GM19043 (cell line): ENCODE measurements around the gene RAB1A.
A peak's percentile ranks its signal among the peaks of the same experiment; 100 is the strongest.

Experiments
- ATAC-seq: cut with Tn5 transposase; IDR thresholded peaks from one replicate; pipeline ENCODE4 v1.9.1; 2021; ENCODE audit warnings: low read depth; ENCODE audit not compliant: unreplicated experiment

RAB1A gene

DNA sequence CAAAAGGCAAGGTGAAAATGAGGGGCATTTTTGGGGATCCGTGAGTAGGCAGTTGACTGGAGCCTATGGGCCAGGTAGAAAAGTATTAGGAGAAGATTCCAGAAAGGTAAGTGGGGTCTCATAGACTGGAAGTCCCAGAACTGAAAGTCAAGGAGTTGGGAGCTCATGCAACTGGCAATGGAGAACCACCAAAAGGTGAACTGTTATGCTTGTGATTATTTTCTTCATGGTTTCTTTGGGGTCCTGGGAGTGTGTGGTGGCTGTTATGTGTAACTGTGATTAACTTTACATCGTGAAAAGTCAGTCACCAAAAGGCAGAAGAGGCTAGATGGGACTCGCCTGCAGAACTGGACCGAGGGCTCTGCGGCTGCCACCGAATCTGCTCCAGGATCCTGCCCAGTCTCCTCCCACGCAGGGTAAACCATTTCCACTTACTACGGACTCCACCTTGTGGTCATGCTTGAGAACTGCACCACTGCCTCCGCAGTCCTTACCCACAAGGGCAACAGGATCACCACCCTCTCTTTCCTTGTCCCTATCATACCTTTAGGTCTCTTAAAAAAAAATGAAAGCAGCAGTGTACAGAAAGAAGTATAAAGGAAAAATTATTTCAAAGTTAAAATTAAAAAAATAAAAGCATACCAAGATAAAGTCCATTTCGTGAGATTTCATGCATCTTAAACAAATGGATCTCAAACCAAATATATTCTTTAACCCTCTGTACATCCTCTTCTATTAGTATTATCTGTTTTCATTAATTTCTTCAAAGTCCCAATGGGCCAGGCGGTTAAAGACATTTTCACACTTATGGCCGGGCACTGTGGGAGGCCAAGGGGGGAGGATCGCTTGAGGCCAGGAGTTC lies 89.3 kb downstream of the RAB1A start:
- peak; percentile 78 for ATAC-seq

DNA sequence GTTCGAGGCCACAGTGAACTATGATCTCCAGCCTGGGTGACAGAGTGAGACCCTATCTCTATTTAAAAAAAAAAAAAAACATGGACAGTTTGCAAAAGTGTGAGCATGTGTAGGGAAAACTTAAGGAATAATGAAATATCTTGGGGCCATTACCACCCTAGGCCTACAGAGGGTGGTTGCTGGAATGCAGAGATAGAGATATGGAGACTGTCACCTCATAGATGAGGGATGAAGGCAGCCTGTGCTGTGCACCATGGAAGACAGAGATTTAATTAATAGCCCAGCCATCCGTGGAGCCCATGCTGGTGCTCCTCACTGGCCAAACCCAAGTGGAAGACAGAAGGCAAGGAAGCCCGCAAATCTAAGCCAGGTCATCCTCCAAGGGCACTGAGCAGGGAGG lies 90.3 kb downstream of the RAB1A start:
- ATAC-seq, result no peak

DNA sequence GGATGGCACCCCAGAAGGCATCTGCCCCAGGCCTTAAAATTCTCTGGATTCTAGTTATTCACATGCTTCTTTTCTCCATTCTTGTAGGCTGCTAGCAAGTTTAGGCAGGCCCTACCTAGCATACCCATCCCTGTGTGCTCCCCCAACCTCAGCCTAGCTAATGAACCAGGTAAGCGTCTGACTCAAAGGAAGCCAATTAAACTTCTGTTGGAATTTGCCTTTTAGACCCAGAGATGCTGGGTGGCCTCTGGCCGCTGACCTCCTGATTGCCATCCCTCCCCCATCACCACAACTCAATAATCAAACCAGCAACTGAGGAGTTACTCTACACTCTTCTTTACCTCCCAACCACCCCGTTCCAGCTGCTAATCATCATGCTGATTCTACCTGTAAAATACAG lies 92.7 kb downstream of the RAB1A start:
- no peak for ATAC-seq
